ENCODE measurements around the gene LRRIQ4. TPM values are rescaled to one million over a fixed set of nuclear protein-coding genes. Genes with fewer than 3 reads are reported as not detected.

LRRIQ4 gene
- total RNA-seq, 4 donors from 2014 or later, result 0.13 TPM; not detected in 3

- in situ Hi-C loops (cut with MboI; ENCODE audit: low sequenced_read_pairs in 4 of 4), result no loop called here
- no peak for DNase-seq
- ATAC-seq, result no peak
These were observed 31.3 kb upstream of the LRRIQ4 start for GRCh38 chr3:169781209-169781855.

GRCh38 chr3:169787120-169787519 is 25.6 kb upstream of the LRRIQ4 start:
- Histone ChIP-seq H3K4me1 (no peaks in the 10 kb centered on the region), H3K27ac (no peak overlapping the region), H3K36me3 (peaks cover 0 to 85% of the 10 kb centered on the region in 2 donors), H3K27me3 (no peaks in the 10 kb centered on the region), H3K9me3 (no peaks in the 10 kb centered on the region), H3K4me3 (no peak overlapping the region)
- DNase-seq (no peak), ATAC-seq (no peak)
- in situ Hi-C loops (cut with MboI; ENCODE audit: low sequenced_read_pairs in 4 of 4) (no loop called here), intact Hi-C loops (cut with DNase I; ENCODE audit: low total_unique reads) (no loop called here)
- TF ChIP-seq CTCF (IDR thresholded peaks at IDR 0.05 in 4 of 5, conservative IDR thresholded peaks at IDR 0.05 in 1 of 5) (no peak), POLR2A (IDR thresholded peaks at IDR 0.05) (no peak)

More at GRCh38 chr3:169781209-169781855, 31.3 kb upstream of the LRRIQ4 start:
- Histone ChIP-seq H3K9me3 (no peaks in the 10 kb centered on the region), H3K4me1 (peaks cover 0 to under 1% of the 10 kb centered on the region in 2 donors), H3K36me3 (peaks cover 0 to 89% of the 10 kb centered on the region in 2 donors), H3K27me3 (no peaks in the 10 kb centered on the region), H3K4me3 (no peak overlapping the region), H3K27ac (no peak overlapping the region)
- intact Hi-C loops (cut with DNase I; ENCODE audit: low total_unique reads), result no loop called here
- TF ChIP-seq POLR2A (IDR thresholded peaks at IDR 0.05) (no peak), CTCF (IDR thresholded peaks at IDR 0.05 in 4 of 5, conservative IDR thresholded peaks at IDR 0.05 in 1 of 5) (no peak)

- Histone ChIP-seq H3K36me3 (peaks cover 0 to 78% of the 10 kb centered on the region in 2 donors), H3K4me1 (no peaks in the 10 kb centered on the region), H3K27ac (no peak overlapping the region), H3K27me3 (no peaks in the 10 kb centered on the region), H3K4me3 (no peak overlapping the region), H3K9me3 (no peaks in the 10 kb centered on the region)
- DNase-seq, result no peak
- TF ChIP-seq POLR2A (IDR thresholded peaks at IDR 0.05) (no peak), CTCF (IDR thresholded peaks at IDR 0.05 in 4 of 5, conservative IDR thresholded peaks at IDR 0.05 in 1 of 5) (no peak)
- intact Hi-C loops (cut with DNase I; ENCODE audit: low total_unique reads) (no loop called here), in situ Hi-C loops (cut with MboI; ENCODE audit: low sequenced_read_pairs in 4 of 4) (no loop called here)
- ATAC-seq, result no peak
These were observed 24.9 kb upstream of the LRRIQ4 start for GRCh38 chr3:169787791-169788190.

GRCh38 chr3:169790219-169790618 is 22.5 kb upstream of the LRRIQ4 start:
- Histone ChIP-seq H3K27me3 (no peaks in the 10 kb centered on the region), H3K4me1 (no peaks in the 10 kb centered on the region), H3K36me3 (peaks cover 0 to 55% of the 10 kb centered on the region in 2 donors), H3K9me3 (no peaks in the 10 kb centered on the region), H3K27ac (no peak overlapping the region), H3K4me3 (no peak overlapping the region)
- in situ Hi-C loops (cut with MboI; ENCODE audit: low sequenced_read_pairs in 4 of 4) (no loop called here), intact Hi-C loops (cut with DNase I; ENCODE audit: low total_unique reads) (no loop called here)
- ATAC-seq (no peak), DNase-seq (no peak)
- TF ChIP-seq CTCF (IDR thresholded peaks at IDR 0.05 in 4 of 5, conservative IDR thresholded peaks at IDR 0.05 in 1 of 5) (no peak), POLR2A (IDR thresholded peaks at IDR 0.05) (no peak)
